Measurements from ENCODE around the gene UBE2D4. TPM values are rescaled to one million over a fixed set of nuclear protein-coding genes. Genes with fewer than 3 reads are reported as not detected.

Gene UBE2D4
- total and polyA plus RNA-seq, 9 of the 15 experiments (the other 6 are each of a cell fraction or from before 2014, with no cell fraction given) = 3.3 to 16.2 (median 7.5) TPM

DNA sequence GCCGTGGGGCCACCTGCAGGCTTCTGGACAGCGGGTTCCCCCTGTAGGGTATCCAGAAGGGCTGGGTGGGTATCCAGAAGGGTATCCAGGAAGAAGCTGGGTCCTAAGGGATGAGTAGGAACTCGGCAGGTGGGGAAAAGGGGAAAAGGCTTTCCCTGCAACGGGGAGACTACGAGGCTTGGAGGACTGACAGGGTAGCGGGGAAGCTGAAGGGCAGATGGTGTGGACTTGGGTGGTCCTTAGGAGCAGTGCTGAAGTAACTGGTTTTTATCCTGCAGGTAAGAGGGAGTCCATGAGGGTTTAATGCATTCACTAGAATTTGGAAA lies 525 bp downstream of the UBE2D4 start (continued):
- TF ChIP-seq, protein P1, sequence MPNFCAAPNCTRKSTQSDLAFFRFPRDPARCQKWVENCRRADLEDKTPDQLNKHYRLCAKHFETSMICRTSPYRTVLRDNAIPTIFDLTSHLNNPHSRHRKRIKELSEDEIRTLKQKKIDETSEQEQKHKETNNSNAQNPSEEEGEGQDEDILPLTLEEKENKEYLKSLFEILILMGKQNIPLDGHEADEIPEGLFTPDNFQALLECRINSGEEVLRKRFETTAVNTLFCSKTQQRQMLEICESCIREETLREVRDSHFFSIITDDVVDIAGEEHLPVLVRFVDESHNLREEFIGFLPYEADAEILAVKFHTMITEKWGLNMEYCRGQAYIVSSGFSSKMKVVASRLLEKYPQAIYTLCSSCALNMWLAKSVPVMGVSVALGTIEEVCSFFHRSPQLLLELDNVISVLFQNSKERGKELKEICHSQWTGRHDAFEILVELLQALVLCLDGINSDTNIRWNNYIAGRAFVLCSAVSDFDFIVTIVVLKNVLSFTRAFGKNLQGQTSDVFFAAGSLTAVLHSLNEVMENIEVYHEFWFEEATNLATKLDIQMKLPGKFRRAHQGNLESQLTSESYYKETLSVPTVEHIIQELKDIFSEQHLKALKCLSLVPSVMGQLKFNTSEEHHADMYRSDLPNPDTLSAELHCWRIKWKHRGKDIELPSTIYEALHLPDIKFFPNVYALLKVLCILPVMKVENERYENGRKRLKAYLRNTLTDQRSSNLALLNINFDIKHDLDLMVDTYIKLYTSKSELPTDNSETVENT (CRISPR knock-in tag; IDR thresholded peaks at IDR 0.05) = no peak
- TF ChIP-seq ZFP30 (CRISPR knock-in tag; IDR thresholded peaks at IDR 0.05; ENCODE audit: borderline replicate concordance) = no peak
- no peak for TF ChIP-seq ZBTB17 (CRISPR knock-in tag; IDR thresholded peaks at IDR 0.05)
- no peak for TF ChIP-seq RBM14 (IDR thresholded peaks at IDR 0.05; ENCODE audit: borderline replicate concordance, insufficient read depth, low read depth, low read length)
- TF ChIP-seq KAT2B (IDR thresholded peaks at IDR 0.05; ENCODE audit: low read depth, low read length) = no peak
- no peak for TF ChIP-seq GTF2E2 (tag; IDR thresholded peaks at IDR 0.05)
- no peak for TF ChIP-seq TFAM (CRISPR knock-in tag; conservative IDR thresholded peaks at IDR 0.05)
- TF ChIP-seq, protein P2, sequence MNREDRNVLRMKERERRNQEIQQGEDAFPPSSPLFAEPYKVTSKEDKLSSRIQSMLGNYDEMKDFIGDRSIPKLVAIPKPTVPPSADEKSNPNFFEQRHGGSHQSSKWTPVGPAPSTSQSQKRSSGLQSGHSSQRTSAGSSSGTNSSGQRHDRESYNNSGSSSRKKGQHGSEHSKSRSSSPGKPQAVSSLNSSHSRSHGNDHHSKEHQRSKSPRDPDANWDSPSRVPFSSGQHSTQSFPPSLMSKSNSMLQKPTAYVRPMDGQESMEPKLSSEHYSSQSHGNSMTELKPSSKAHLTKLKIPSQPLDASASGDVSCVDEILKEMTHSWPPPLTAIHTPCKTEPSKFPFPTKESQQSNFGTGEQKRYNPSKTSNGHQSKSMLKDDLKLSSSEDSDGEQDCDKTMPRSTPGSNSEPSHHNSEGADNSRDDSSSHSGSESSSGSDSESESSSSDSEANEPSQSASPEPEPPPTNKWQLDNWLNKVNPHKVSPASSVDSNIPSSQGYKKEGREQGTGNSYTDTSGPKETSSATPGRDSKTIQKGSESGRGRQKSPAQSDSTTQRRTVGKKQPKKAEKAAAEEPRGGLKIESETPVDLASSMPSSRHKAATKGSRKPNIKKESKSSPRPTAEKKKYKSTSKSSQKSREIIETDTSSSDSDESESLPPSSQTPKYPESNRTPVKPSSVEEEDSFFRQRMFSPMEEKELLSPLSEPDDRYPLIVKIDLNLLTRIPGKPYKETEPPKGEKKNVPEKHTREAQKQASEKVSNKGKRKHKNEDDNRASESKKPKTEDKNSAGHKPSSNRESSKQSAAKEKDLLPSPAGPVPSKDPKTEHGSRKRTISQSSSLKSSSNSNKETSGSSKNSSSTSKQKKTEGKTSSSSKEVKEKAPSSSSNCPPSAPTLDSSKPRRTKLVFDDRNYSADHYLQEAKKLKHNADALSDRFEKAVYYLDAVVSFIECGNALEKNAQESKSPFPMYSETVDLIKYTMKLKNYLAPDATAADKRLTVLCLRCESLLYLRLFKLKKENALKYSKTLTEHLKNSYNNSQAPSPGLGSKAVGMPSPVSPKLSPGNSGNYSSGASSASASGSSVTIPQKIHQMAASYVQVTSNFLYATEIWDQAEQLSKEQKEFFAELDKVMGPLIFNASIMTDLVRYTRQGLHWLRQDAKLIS (CRISPR knock-in tag; IDR thresholded peaks at IDR 0.05) = no peak
- TF ChIP-seq RAD21 (CRISPR knock-in tag; conservative IDR thresholded peaks at IDR 0.05 in 1 of 2, IDR thresholded peaks at IDR 0.05 in 1 of 2) = 0 out of 4 replicates have a peak, but pooled peaks of 1 of the 2 experiments have one; percentile 14
- no peak for TF ChIP-seq ZKSCAN3 (CRISPR knock-in tag; IDR thresholded peaks at IDR 0.05)
- TF ChIP-seq, protein P3, sequence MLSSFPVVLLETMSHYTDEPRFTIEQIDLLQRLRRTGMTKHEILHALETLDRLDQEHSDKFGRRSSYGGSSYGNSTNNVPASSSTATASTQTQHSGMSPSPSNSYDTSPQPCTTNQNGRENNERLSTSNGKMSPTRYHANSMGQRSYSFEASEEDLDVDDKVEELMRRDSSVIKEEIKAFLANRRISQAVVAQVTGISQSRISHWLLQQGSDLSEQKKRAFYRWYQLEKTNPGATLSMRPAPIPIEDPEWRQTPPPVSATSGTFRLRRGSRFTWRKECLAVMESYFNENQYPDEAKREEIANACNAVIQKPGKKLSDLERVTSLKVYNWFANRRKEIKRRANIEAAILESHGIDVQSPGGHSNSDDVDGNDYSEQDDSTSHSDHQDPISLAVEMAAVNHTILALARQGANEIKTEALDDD (IDR thresholded peaks at IDR 0.05) = no peak
- TF ChIP-seq ETV6 (IDR thresholded peaks at IDR 0.05; ENCODE audit: borderline replicate concordance in 1 of 2, low read depth in 2 of 2, low read length in 1 of 2) = no peak
- no peak for TF ChIP-seq ETV6 (CRISPR knock-in tag; IDR thresholded peaks at IDR 0.05; ENCODE audit: borderline replicate concordance)
- no peak for TF ChIP-seq NR2F6 (CRISPR knock-in tag; IDR thresholded peaks at IDR 0.05)
- TF ChIP-seq, protein P4, sequence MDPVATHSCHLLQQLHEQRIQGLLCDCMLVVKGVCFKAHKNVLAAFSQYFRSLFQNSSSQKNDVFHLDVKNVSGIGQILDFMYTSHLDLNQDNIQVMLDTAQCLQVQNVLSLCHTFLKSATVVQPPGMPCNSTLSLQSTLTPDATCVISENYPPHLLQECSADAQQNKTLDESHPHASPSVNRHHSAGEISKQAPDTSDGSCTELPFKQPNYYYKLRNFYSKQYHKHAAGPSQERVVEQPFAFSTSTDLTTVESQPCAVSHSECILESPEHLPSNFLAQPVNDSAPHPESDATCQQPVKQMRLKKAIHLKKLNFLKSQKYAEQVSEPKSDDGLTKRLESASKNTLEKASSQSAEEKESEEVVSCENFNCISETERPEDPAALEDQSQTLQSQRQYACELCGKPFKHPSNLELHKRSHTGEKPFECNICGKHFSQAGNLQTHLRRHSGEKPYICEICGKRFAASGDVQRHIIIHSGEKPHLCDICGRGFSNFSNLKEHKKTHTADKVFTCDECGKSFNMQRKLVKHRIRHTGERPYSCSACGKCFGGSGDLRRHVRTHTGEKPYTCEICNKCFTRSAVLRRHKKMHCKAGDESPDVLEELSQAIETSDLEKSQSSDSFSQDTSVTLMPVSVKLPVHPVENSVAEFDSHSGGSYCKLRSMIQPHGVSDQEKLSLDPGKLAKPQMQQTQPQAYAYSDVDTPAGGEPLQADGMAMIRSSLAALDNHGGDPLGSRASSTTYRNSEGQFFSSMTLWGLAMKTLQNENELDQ (CRISPR knock-in tag; IDR thresholded peaks at IDR 0.05; ENCODE audit: borderline replicate concordance) = 0 out of 2 replicates have a peak, but pooled peaks have one; percentile 8
- TF ChIP-seq MCM7 (IDR thresholded peaks at IDR 0.05) = no peak
- no peak for TF ChIP-seq STAT5B (CRISPR knock-in tag; IDR thresholded peaks at IDR 0.05)
- TF ChIP-seq ZC3H4 (CRISPR knock-in tag; IDR thresholded peaks at IDR 0.05; ENCODE audit: borderline replicate concordance) = no peak
- TF ChIP-seq, protein P5, sequence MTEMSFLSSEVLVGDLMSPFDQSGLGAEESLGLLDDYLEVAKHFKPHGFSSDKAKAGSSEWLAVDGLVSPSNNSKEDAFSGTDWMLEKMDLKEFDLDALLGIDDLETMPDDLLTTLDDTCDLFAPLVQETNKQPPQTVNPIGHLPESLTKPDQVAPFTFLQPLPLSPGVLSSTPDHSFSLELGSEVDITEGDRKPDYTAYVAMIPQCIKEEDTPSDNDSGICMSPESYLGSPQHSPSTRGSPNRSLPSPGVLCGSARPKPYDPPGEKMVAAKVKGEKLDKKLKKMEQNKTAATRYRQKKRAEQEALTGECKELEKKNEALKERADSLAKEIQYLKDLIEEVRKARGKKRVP (CRISPR knock-in tag; IDR thresholded peaks at IDR 0.05) = no peak
